Thyroid gland (tissue), 4 donors: ENCODE results near the gene DMC1. TPM values are rescaled to one million over a fixed set of nuclear protein-coding genes. Genes with fewer than 3 reads are reported as not detected.
"Not testable (repeated sequence)": the region's sequence is repeated elsewhere in the genome, so short reads cannot be mapped to it uniquely, and the experiment has no call there.

ENCODE experiments used
- DNase-seq, 2 donors: peaks; one replicate each; pipeline ENCODE4 v3.0.0-alpha.2; 2019
- H3K27ac ChIP-seq, 3 donors: fragments of 200-600 bp; sonication (generic); 1 replicate in 2 of 3; 2 replicates in 1 of 3; pipeline ENCODE4 v1.5.1; 2016 to 2019; ENCODE audit warnings: mild to moderate bottlenecking in 1 of 3, moderate library complexity in 1 of 3
- H3K27me3 ChIP-seq: fragments of 200-600 bp; sonication (generic); one replicate; pipeline ENCODE4 v1.5.1; 2019
- H3K36me3 ChIP-seq, 2 donors: fragments of 200-600 bp; sonication (generic); one replicate each; pipeline ENCODE4 v1.5.1; 2016 to 2019
- H3K4me1 ChIP-seq, 2 donors: fragments of 200-600 bp; sonication (generic); one replicate each; pipeline ENCODE4 v1.5.1; 2017 to 2019
- H3K4me3 ChIP-seq, 3 donors: fragments of 200-600 bp; sonication (generic); replicated peaks in 1 of 3; 1 replicate in 2 of 3; 2 replicates in 1 of 3; pipeline ENCODE4 v1.5.1; 2016; ENCODE audit warnings: mild to moderate bottlenecking in 1 of 3
- H3K9me3 ChIP-seq: fragments of 200-600 bp; sonication (generic); one replicate; pipeline ENCODE4 v1.5.1; 2017
- CTCF ChIP-seq, 6 experiments: fragments of 200-600 bp in 3 of 6; fragments of 450-650 bp in 3 of 6; sonication (generic) in 3 of 6; IDR thresholded peaks; one replicate each; pipeline ENCODE4 v1.5.1; 2016 to 2019; ENCODE audit warnings: antibody characterized with exemption in 6 of 6, mild to moderate bottlenecking in 2 of 6, inconsistent platforms in 1 of 6, moderate library complexity in 1 of 6
- POLR2A ChIP-seq, 2 donors: fragments of 450-650 bp; IDR thresholded peaks; one replicate each; pipeline ENCODE4 v1.6.1; 2017; ENCODE audit warnings: antibody characterized with exemption in 2 of 2, mild to moderate bottlenecking in 2 of 2, moderate library complexity in 1 of 2
- WGBS, 2 donors: methylation state at CpG; one replicate each; pipeline ENCODE4 v1.1.5; 2017; 5-methylcytosine and 5-hydroxymethylcytosine counted together
- intact Hi-C: fragments of 100-400 bp; cut with DNase I; formaldehyde crosslinking; loops from one replicate; pipeline ENCODE4 v1.15.1; 2023
- total RNA-seq, 4 donors: library from RNA; depleted of rRNA; stranded (reverse); fragments of >200 nt; gene quantifications; one replicate each; pipeline ENCODE4 v1.2.3, GENCODE V29; 2016

The DMC1 gene, protein sequence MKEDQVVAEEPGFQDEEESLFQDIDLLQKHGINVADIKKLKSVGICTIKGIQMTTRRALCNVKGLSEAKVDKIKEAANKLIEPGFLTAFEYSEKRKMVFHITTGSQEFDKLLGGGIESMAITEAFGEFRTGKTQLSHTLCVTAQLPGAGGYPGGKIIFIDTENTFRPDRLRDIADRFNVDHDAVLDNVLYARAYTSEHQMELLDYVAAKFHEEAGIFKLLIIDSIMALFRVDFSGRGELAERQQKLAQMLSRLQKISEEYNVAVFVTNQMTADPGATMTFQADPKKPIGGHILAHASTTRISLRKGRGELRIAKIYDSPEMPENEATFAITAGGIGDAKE
- 10 to 100 TPM in 1 of 4 donors, 1 to 10 TPM in 1, under 1 TPM in 1, not detected in 1; 0.78 to 25.9 (median 1.1) TPM for total RNA-seq

- 1 to 3% methylated on average over 28 to 34 of the region's 64 CpGs for WGBS, 2 donors
- Histone ChIP-seq H3K9me3 (no peaks in the 10 kb centered on the region), H3K4me3 (peak within 1 kb of the TSS in 2 of 3 donors; percentile 57 to 60), H3K27ac (peak within 1 kb of the TSS in 2 of 3 donors; percentile 57 to 62), H3K4me1 (peaks cover 0 to 4% of the 10 kb centered on the region in 2 donors), H3K27me3 (no peaks in the 10 kb centered on the region), H3K36me3 (no peaks in the 10 kb centered on the region)
- intact Hi-C loops: loop anchor here (5.0 to 10.0 kb wide), 4 partner anchors 58 to 513 kb away; partner anchors contain the start of gene PICK1
- TF ChIP-seq POLR2A (IDR thresholded peaks at IDR 0.05) (peak in 1 of 2 donors; percentile 28), CTCF (IDR thresholded peaks at IDR 0.05) (no peak)
- peak; percentile 93 to 94 for DNase-seq
Measured at GRCh38 chr22:38569972-38570778, at the start of gene DMC1. Gene DMC1, minus strand, starts transcription at chr22:38570183. Its CDS starts 1,927 bp downstream, at chr22:38568256.

GRCh38 chr22:38618682-38619081, 48.7 kb upstream of the DMC1 start:
- no peaks in the 10 kb centered on the region for H3K27me3 ChIP-seq
- no peaks in the 10 kb centered on the region for H3K36me3 ChIP-seq
- intact Hi-C loops: no loop called here
- H3K27ac ChIP-seq: no peak overlapping the region
- 94 to 96% methylated on average over 2 of the region's 2 CpGs for WGBS, 2 donors
- H3K9me3 ChIP-seq: no peaks in the 10 kb centered on the region
- H3K4me3 ChIP-seq: no peak overlapping the region
- TF ChIP-seq CTCF (IDR thresholded peaks at IDR 0.05) (no peak), POLR2A (IDR thresholded peaks at IDR 0.05) (no peak)
- no peaks in the 10 kb centered on the region for H3K4me1 ChIP-seq
- no peak for DNase-seq

GRCh38 chr22:38618258-38618657, 48.3 kb upstream of the DMC1 start:
- intact Hi-C loops: no loop called here
- H3K4me1 ChIP-seq: no peaks in the 10 kb centered on the region

GRCh38 chr22:38615064-38615405, 45.1 kb upstream of the DMC1 start:
- H3K4me1 ChIP-seq, intact Hi-C loops, H3K4me3 ChIP-seq, H3K27ac ChIP-seq, DNase-seq, H3K36me3 ChIP-seq, H3K27me3 ChIP-seq, H3K9me3 ChIP-seq: not testable (repeated sequence)
- 95 to 97% methylated on average over 9 of the region's 9 CpGs for WGBS, 2 donors

More at GRCh38 chr22:38618258-38618657, 48.3 kb upstream of the DMC1 start:
- H3K27me3 ChIP-seq: no peaks in the 10 kb centered on the region
- no peak overlapping the region for H3K4me3 ChIP-seq
- no peak overlapping the region for H3K27ac ChIP-seq
- no peaks in the 10 kb centered on the region for H3K9me3 ChIP-seq
- DNase-seq: no peak
- H3K36me3 ChIP-seq: no peaks in the 10 kb centered on the region
- 97 to 100% methylated on average over 1 of the region's 1 CpG for WGBS, 2 donors
- no peak for TF ChIP-seq CTCF (IDR thresholded peaks at IDR 0.05)
- no peak for TF ChIP-seq POLR2A (IDR thresholded peaks at IDR 0.05)

GRCh38 chr22:38614332-38615063, 44.5 kb upstream of the DMC1 start:
- Histone ChIP-seq H3K27me3 (no peaks in the 10 kb centered on the region), H3K4me3 (no peak overlapping the region), H3K4me1 (no peaks in the 10 kb centered on the region), H3K9me3 (no peaks in the 10 kb centered on the region), H3K36me3 (no peaks in the 10 kb centered on the region), H3K27ac (no peak overlapping the region)
- TF ChIP-seq CTCF (IDR thresholded peaks at IDR 0.05) (no peak), POLR2A (IDR thresholded peaks at IDR 0.05) (no peak)
- DNase-seq: no peak
- intact Hi-C loops: no loop called here
- WGBS, 2 donors: 83 to 85% methylated on average over 4 of the region's 4 CpGs
